Smooth muscle cell of the brain vasculature (primary cell): ENCODE measurements around the gene TRPC4.
"Not testable (repeated sequence)": the region's sequence is repeated elsewhere in the genome, so short reads cannot be mapped to it uniquely, and the experiment has no call there.

Experiments used
- DNase-seq: peaks from one replicate; pipeline ENCODE4 v3.0.0-alpha.2; 2012; ENCODE audit warnings: low read depth, low spot score

TRPC4 gene

DNA sequence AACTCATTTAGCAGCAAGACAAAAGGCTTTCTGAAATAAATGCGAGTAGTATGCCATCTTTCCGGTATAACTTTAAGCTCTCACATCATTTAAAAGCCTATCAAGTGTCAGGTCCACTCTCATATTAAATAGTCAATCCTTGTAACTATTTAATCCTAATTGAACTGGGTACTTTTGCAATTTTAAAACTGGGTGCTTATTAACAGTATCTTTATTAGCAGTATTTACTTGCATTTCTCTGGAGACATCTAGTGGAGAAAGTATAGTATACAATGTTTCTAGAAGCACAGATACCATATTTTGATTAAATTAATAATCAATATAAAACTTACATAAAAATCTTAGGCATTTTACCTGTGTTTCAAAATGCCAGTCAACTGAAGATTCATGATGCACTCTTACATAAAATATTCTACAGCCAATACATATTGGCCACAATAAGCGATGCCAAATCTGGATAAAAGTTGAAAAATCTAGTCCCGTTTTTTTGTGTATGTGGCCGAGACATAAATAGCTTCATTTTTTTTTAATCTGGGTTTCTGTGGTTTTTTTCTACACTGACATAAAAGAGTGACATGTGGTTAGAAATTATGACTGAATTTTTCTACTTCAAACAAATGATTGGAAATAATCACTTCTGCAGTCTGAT, 266.7 kb downstream of the TRPC4 start:
- no peak for DNase-seq

DNA sequence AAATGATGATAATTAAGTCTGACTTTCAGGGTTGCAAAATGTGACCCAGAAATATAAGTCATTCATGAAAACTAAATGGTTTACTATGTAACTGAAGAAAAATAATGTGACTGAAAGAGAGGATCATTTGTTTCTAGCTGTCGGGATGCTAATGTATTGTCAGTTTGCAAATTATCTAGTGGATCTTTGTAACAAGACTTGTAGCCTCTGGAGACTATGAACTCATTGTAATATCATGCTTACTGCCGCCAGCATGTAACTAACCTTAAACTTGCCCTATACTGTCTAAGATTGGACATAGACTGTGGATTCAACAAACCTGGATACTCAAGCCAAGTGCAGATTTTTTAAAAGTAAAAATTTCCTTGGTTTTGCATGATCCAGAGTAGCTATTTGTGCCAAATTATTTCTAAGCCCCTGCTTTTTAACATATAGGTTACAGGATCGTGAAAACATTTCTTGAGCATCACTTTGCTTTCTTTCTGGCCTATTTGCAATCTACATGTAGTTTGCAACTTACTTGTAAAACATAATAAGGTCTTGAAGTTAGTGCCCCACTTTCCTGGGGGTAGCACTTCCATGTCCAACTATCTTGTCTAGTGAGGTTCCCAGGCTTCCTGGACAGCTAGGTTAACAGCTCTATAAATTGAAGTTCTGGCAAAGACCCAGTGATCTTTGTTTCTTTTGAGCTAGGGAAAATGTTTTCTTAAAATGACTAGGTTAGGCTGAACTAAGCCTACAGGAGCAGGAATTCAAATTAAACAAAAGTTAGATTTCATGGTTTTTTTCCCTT, 267.7 kb downstream of the TRPC4 start:
- DNase-seq, result no peak

GRCh38 chr13:37599519-37599918, 270.1 kb downstream of the TRPC4 start:
- DNase-seq, result no peak

- no peak for DNase-seq
Observed at GRCh38 chr13:37598597-37598996, 271.0 kb downstream of the TRPC4 start, which contains the start of gene POSTN. TSS of gene POSTN (minus strand) at chr13:37598768. CDS start at chr13:37598726, 42 bp downstream.

DNA sequence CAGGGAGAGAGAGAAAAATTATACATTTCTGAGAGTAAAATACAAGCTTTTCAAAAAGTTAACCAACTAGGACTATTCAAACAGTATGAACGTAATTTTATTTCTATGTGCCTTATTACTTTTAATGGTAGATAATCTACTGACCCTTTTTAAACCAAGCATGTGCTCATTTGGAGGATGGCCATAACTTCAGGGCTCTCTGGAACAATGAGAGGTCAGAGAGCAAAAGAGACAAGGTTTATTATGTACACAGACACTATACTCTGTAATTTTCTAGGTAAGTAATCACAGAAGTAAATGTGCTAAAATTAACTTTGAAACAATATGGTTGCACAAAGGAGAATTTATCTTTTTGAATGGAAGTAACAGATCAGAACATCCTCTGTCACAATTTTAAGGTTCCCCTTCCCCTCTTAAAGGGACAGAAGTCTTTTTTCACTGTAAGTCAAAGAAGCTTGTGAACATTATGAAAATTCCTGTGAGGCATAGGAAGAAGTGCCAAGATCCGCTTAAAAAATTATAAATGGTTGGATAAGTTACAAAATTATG, 272.0 kb downstream of the TRPC4 start:
- no peak for DNase-seq

DNA sequence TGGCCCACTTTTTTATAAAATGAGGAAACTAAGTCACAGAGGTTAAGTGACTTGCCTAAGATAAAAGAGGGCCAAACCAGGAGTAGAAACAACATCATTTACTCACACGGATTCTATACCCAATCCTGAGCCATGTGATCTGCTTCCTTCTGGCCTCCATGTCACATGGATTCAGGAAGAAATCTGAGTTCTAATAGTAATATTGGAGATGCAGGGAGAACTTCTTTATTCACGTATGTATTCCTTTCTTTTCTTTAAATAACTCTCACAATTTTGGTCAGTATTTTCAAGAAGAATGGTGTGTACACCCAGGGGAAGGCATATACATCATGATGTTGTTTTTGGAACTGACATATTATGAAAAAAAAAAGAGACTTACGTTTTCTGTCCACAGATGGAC, 272.8 kb downstream of the TRPC4 start:
- DNase-seq, result no peak

- DNase-seq, result no peak
Observed at GRCh38 chr13:37595162-37595561, 274.4 kb downstream of the TRPC4 start.

DNA sequence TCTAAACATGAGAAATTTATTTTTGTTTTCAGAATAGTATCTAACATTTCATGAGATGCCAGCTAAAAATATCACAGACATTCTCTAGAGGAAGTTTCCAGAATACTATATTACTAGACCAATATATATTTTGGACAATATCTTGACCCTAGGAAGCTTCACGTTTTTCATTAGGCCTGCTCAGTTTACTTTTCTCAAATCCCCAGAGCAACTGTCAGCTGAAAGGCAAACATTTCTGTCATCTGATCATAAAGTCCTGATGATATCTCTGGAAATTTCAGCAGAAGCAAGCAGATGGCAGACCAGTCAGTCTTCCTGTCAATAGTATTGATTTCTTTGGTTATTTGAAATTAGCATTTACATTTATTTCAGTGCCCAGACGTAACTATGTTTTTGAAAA, 275.0 kb downstream of the TRPC4 start:
- no peak for DNase-seq

DNA sequence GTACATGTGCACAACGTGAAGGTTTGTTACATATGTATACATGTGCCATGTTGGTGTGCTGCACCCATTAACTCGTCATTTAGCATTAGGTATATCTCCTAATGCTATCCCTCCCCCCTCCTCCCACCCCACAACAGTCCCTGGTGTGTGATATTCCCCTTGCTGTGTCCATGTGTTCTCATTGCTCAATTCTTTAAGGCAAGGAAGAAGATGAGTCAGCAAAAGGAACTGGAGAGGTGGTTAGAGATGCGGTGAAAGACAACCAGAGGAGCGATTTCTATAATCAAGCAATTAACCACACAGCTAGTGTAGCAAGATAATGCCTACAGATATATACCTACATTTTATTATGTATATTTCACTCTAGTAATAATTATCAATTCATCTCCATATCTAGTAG, 280.2 kb downstream of the TRPC4 start:
- DNase-seq, result not testable (repeated sequence)

- DNase-seq, result no peak
Observed at GRCh38 chr13:37587236-37587635, 282.3 kb downstream of the TRPC4 start.
